Ectodermal cell (in vitro differentiated cells): ENCODE results near the gene OR8K3.

Experiments
- H3K27ac ChIP-seq: 2 replicates; pipeline ENCODE4 v1.7.0; 2013; ENCODE audit warnings: mild to moderate bottlenecking, low read depth, low read length; ENCODE audit not compliant: insufficient read depth, poor library complexity, severe bottlenecking
- H3K27me3 ChIP-seq: 2 replicates; pipeline ENCODE4 v1.7.0; 2013; ENCODE audit warnings: mild to moderate bottlenecking, low read length; ENCODE audit not compliant: insufficient read depth, control insufficient read depth, poor library complexity, severe bottlenecking
- H3K36me3 ChIP-seq: one replicate; pipeline ENCODE4 v1.7.0; 2013; ENCODE audit warnings: low read length; ENCODE audit not compliant: control insufficient read depth, insufficient read depth
- H3K4me1 ChIP-seq: one replicate; pipeline ENCODE4 v1.7.0; 2013; ENCODE audit warnings: low read length; ENCODE audit not compliant: control insufficient read depth, insufficient read depth
- H3K4me3 ChIP-seq: 2 replicates; pipeline ENCODE4 v1.7.0; 2013; ENCODE audit warnings: low read depth, low read length, control low read depth; ENCODE audit not compliant: insufficient read depth
- H3K9me3 ChIP-seq: 2 replicates; pipeline ENCODE4 v1.7.0; 2013; ENCODE audit warnings: mild to moderate bottlenecking, low read length, moderate library complexity; ENCODE audit not compliant: control insufficient read depth
- WGBS, 2 experiments: methylation state at CpG; one replicate each; pipeline ENCODE4 v1.1.7; 2013; ENCODE audit warnings: missing lambda C conversion rate in 2 of 2; 5-methylcytosine and 5-hydroxymethylcytosine counted together

The OR8K3 gene

DNA sequence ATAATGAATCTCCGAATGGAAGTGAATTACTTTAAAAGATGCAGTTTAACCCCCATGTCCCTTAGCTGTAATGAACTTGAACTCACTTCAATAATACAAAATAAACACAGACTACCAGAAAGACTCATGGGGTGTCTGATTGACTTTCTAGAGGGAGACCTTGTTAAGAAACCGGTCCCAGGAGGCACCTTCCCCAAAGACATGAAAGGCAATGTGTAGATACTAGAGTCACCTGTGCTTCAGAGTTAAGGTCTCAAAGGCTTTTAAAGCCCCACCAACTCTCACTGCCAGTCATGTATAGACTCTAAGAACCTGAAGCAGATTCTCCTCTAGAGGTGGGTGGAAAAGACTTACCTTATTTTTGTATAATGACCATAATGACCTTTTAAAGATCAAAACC lies 39.0 kb downstream of the OR8K3 start, which contains the start of gene OR8J1:
Gene OR8J1, plus strand, starts transcription at position 301 of the 400 bp plus-strand sequence. CDS start 5,956 bp downstream, outside the sequence.
- Histone ChIP-seq H3K27ac (no peak within 1 kb of the TSS), H3K27me3 (no peaks in the 10 kb centered on the region), H3K4me3 (no peak within 1 kb of the TSS), H3K36me3 (no peaks in the 10 kb centered on the region), H3K9me3 (no peaks in the 10 kb centered on the region), H3K4me1 (no peaks in the 10 kb centered on the region)
- 93 to 100% methylated on average over 2 of the region's 2 CpGs for WGBS, 2 experiments
